ENCODE data around the gene TP73. TPM values are rescaled to one million over a fixed set of nuclear protein-coding genes. Genes with fewer than 3 reads are reported as not detected.

TP73 gene
- total RNA-seq, 4 donors from 2014 or later = 4.9 to 8.8 (median 7.0) TPM

DNA sequence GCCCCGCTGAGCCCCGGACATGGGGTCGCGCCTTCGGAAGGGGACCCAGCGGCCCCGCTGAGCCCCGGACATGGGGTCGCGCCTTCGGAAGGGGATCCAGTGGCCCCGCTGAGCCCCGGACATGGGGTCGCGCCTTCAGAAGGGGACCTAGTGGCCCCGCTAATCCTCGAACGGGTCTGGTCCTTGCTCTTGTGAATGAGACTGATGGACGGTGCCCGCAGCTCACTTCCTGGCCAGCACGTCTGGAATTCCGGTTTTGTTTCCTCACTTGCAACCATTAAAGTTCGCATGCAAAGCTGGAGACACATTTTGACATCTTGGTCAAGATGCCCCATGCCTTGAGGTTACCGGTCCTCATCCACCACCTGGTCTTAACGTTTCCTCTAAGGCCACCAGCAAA is 8.0 kb upstream of the TP73 start:
- DNase-seq = no peak
- H3K4me1 ChIP-seq = peaks cover 4 to 16% (median 5%) of the 10 kb centered on the region in 3 donors
- no peak overlapping the region for H3K27ac ChIP-seq
- 84 to 86% methylated on average over 6 to 10 of the region's 25 CpGs for WGBS, 2 donors
- H3K27me3 ChIP-seq = no peaks in the 10 kb centered on the region
- intact Hi-C loops (cut with DNase I) = no loop called here
- peaks cover 8 to 80% (median 16%) of the 10 kb centered on the region in 3 donors for H3K36me3 ChIP-seq
- TF ChIP-seq POLR2A (IDR thresholded peaks at IDR 0.05) = no peak
- TF ChIP-seq CTCF (IDR thresholded peaks at IDR 0.05) = no peak
- H3K9me3 ChIP-seq = no peaks in the 10 kb centered on the region
- H3K4me3 ChIP-seq = no peak overlapping the region

- DNase-seq = no peak
- TF ChIP-seq CTCF (IDR thresholded peaks at IDR 0.05) = no peak
- no peak for TF ChIP-seq POLR2A (IDR thresholded peaks at IDR 0.05)
- intact Hi-C loops (cut with DNase I) = no loop called here
Observed at GRCh38 chr1:3645247-3645646, 7.1 kb upstream of the TP73 start.

GRCh38 chr1:3645666-3646355 is 6.5 kb upstream of the TP73 start:
- 92% methylated on average over 20 to 27 of the region's 27 CpGs for WGBS, 2 donors
- Histone ChIP-seq H3K36me3 (peaks cover 0 to 65% (median 16%) of the 10 kb centered on the region in 3 donors), H3K9me3 (no peaks in the 10 kb centered on the region), H3K4me3 (no peak overlapping the region), H3K27ac (no peak overlapping the region), H3K27me3 (peaks cover 4 to 8% (median 5%) of the 10 kb centered on the region in 4 donors), H3K4me1 (peaks cover 12 to 28% (median 16%) of the 10 kb centered on the region in 3 donors)
- no peak for DNase-seq
- no peak for TF ChIP-seq POLR2A (IDR thresholded peaks at IDR 0.05)
- no peak for TF ChIP-seq CTCF (IDR thresholded peaks at IDR 0.05)
- intact Hi-C loops (cut with DNase I) = no loop called here

More at GRCh38 chr1:3645247-3645646, 7.1 kb upstream of the TP73 start:
- WGBS, 2 donors = 97 to 98% methylated on average over 17 to 27 of the region's 43 CpGs
- H3K27me3 ChIP-seq = peaks cover 0 to 3% (median under 1%) of the 10 kb centered on the region in 4 donors
- no peak overlapping the region for H3K27ac ChIP-seq
- peaks cover 7 to 22% (median 10%) of the 10 kb centered on the region in 3 donors for H3K4me1 ChIP-seq
- no peaks in the 10 kb centered on the region for H3K9me3 ChIP-seq
- no peak overlapping the region for H3K4me3 ChIP-seq
- peaks cover under 1 to 70% (median 16%) of the 10 kb centered on the region in 3 donors for H3K36me3 ChIP-seq

GRCh38 chr1:3646596-3646995 is 5.7 kb upstream of the TP73 start:
- peaks cover 0 to 57% (median 16%) of the 10 kb centered on the region in 3 donors for H3K36me3 ChIP-seq
- H3K4me3 ChIP-seq = no peak overlapping the region
- H3K9me3 ChIP-seq = no peaks in the 10 kb centered on the region
- 91 to 93% methylated on average over 20 of the region's 20 CpGs for WGBS, 2 donors
- no peak for DNase-seq
- peaks cover 20 to 36% (median 23%) of the 10 kb centered on the region in 3 donors for H3K4me1 ChIP-seq
- peaks cover 12 to 16% (median 12%) of the 10 kb centered on the region in 4 donors for H3K27me3 ChIP-seq
- intact Hi-C loops (cut with DNase I) = no loop called here
- H3K27ac ChIP-seq = no peak overlapping the region
- no peak for TF ChIP-seq POLR2A (IDR thresholded peaks at IDR 0.05)
- TF ChIP-seq CTCF (IDR thresholded peaks at IDR 0.05) = no peak
